IPS DF 19.7 (cell line): ENCODE results near the gene IGSF9B.

Experiments
- DNase-seq: peaks from one replicate; pipeline ENCODE4 v3.0.0-alpha.2; 2013; ENCODE audit warnings: low read depth, low spot score

IGSF9B gene

GRCh38 chr11:133938166-133938565 is 18.6 kb downstream of the IGSF9B start:
- no peak for DNase-seq

GRCh38 chr11:133937468-133937867 is 19.3 kb downstream of the IGSF9B start:
- DNase-seq: no peak

- DNase-seq: no peak
Measured at GRCh38 chr11:133937015-133937414, 19.8 kb downstream of the IGSF9B start.

GRCh38 chr11:133936592-133936991 is 20.2 kb downstream of the IGSF9B start:
- DNase-seq: no peak

- DNase-seq: no peak
Measured at GRCh38 chr11:133936136-133936535, 20.6 kb downstream of the IGSF9B start.

GRCh38 chr11:133935551-133935910 is 21.2 kb downstream of the IGSF9B start:
- DNase-seq: no peak

- DNase-seq: no peak
Measured at GRCh38 chr11:133934599-133935550, 21.9 kb downstream of the IGSF9B start.

- DNase-seq: no peak
Measured at GRCh38 chr11:133934096-133934495, 22.7 kb downstream of the IGSF9B start.

- DNase-seq: no peak
Measured at GRCh38 chr11:133931449-133932060, 25.2 kb downstream of the IGSF9B start.

- DNase-seq: no peak
Measured at GRCh38 chr11:133930767-133931448, 25.9 kb downstream of the IGSF9B start.

GRCh38 chr11:133930053-133930766 is 26.6 kb downstream of the IGSF9B start:
- DNase-seq: no peak

- DNase-seq: no peak
Measured at GRCh38 chr11:133929401-133930052, 27.2 kb downstream of the IGSF9B start.

- no peak for DNase-seq
Measured at GRCh38 chr11:133928628-133929059, 28.1 kb downstream of the IGSF9B start.

GRCh38 chr11:133927690-133928627 is 28.8 kb downstream of the IGSF9B start:
- no peak for DNase-seq

- DNase-seq: no peak
Measured at GRCh38 chr11:133926466-133927246, 30.1 kb downstream of the IGSF9B start.

GRCh38 chr11:133925756-133926155 is 31.0 kb downstream of the IGSF9B start:
- no peak for DNase-seq

GRCh38 chr11:133924661-133925060 is 32.1 kb downstream of the IGSF9B start:
- DNase-seq: no peak

- DNase-seq: no peak
Measured at GRCh38 chr11:133922078-133922870, 34.5 kb downstream of the IGSF9B start.
